EL (cell line): ENCODE measurements around the gene TUB.

Experiments
- DNase-seq: peaks from one replicate; pipeline ENCODE4 v3.0.0-alpha.2; 2016

The TUB gene

GRCh38 chr11:8080674-8081590 lies at the start of gene TUB:
TUB (plus strand) TSS chr11:8081211; CDS start chr11:8081511, 300 bp downstream.
- DNase-seq: peak; percentile 49

- DNase-seq: no peak
Measured at GRCh38 chr11:8031248-8032115, 49.5 kb upstream of the TUB start.

DNA sequence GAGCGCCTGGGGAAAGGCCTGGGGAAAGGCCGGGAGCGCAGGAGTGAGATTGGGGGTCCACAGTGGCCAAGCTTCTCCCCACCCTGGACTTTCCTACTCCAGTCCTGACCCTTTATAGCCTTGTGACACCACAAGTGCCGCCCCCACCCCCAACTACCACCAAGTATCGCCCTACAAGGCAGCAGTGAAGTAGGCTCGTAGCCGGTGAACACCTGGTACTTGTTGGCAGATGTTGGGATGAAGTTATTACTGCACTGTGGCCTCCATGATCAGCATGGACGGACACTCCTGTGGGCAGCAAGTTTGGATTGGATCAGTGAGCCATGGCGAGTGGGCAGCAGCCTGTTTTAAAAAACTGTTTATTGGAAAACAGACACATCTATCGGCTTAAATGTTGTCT lies 48.9 kb upstream of the TUB start:
- DNase-seq: no peak

GRCh38 chr11:8032576-8033304 lies 48.3 kb upstream of the TUB start:
- no peak for DNase-seq

DNA sequence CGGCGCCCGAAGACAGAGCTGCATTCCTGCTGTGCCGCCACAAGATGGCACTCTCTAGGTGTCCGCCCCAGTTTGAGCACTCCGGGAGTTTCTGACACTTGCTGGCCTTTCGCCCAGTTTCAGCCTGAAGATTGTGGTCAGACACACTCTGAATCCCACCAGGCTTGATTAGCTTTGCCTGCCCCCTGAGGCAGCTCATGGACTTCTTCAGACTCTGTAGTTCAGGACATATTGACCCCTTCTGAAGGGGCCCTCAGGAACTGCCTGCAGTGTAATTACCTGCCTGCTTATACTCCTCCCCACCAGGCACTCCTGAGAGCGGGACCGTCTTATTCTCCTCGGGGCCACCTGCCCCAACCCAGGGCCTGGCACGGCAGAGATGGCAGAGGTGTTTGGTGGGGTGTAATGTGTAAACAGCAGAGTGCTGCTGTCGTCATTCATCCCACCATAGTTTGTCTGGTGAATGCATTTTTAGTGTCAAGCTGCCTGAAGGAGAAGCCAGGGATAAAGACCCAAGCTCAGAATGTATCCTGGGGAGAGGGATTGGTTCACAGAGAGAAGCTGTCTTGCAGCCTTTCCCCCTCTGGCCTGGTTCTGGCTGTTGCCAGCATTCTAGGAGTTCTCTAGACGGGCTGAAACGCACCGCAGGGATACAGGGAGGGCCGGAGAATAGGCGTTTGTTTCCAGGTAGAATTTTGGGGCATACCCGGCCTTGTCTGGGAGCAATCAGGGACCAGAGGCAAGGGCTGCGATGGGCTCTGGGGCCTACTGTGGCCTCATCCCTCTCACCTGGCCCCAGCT lies 47.5 kb upstream of the TUB start:
- DNase-seq: peak; percentile 86

GRCh38 chr11:8034106-8034585 lies 46.9 kb upstream of the TUB start:
- DNase-seq: no peak

GRCh38 chr11:8034604-8035190 lies 46.3 kb upstream of the TUB start:
- DNase-seq: no peak

DNA sequence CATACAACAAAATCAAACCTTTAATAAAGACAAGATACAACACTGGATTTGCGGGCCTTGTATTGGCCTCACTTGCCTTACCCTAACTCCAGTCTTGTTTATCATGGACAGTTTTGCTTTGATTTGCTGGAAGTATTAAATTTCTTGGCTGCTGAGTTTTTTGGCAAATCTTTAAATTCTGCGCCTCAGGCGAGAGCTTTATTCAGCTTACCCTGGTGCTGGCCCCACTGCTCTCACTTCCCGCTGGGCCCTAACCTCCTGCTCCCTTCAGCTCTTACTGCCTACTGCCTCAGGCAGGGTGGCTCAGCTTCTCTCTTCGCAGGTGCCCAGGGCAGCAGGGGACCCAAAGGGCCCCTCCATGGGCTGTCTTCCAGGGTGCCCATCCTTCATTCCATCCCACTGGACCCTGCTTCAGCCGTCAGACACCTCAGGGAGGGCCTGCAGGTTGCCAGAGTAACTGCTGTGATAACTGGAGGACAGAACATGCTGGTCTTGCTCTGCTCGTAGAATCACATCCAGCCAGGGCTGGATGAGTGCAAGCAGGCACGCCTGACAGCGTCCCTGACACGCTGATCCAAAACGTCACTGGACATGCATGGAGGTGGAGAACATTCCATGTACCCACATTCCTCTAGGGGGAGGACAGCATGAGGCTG lies 45.7 kb upstream of the TUB start:
- no peak for DNase-seq

DNA sequence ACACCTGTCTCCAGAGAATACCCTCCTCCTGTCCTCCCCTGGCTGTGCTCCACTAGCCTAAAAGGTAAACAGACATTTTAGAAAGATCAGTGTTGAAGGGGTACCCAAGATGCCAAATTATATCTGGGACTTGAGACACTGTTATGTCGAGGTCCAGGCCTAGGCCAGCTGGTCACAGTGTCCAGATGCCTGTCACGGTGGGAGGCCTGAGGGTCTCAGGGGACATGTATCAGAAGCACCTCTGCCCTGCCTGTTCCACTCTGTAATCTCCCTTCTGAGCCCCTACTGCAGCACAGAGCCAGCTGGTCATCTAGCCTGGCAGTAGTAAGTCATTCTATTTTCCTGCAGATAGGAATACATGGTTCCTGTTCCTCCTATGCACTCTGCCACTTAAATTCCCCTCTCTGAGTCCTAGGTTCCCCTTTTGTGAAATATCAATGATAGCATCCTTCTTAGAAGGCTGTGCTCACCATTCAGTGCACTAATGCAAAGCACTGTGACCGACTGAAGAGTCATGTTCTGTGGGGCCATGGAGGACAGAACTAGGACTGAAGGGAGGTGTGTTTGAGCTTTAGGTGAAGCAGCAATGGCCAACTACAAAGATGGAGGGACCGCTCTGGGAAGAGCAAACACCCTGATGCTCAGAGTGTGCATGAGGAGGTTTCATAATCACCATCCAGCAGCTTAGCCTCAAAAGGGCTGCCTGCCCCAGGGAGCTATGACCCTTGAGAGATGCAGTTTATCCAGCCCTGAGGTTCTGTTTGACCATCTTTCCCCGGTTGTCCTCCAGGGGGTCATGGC lies 44.8 kb upstream of the TUB start:
- DNase-seq: no peak

- no peak for DNase-seq
Measured at GRCh38 chr11:8036986-8037385, 44.0 kb upstream of the TUB start.

DNA sequence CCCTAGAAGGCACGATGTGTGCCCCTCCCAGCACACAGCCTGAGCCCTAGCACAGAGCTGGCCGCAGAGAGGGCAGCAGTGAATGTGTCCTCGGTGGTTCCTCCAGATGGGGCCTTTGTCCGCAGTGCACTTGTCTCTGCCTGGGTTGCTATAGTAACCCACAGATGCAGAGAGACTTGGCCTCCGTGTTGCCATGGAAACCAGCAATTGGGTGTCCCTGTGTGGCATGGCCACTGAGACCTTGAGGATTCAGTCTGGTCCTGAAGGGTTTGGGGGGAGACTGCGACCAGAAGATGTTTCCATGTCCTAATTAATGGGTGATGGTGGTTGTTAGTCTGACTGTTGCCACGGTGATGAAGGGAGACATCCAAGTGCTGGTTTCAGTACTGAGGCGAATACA lies 42.6 kb upstream of the TUB start:
- DNase-seq: no peak

GRCh38 chr11:8038811-8039529 lies 42.0 kb upstream of the TUB start:
- DNase-seq: no peak

DNA sequence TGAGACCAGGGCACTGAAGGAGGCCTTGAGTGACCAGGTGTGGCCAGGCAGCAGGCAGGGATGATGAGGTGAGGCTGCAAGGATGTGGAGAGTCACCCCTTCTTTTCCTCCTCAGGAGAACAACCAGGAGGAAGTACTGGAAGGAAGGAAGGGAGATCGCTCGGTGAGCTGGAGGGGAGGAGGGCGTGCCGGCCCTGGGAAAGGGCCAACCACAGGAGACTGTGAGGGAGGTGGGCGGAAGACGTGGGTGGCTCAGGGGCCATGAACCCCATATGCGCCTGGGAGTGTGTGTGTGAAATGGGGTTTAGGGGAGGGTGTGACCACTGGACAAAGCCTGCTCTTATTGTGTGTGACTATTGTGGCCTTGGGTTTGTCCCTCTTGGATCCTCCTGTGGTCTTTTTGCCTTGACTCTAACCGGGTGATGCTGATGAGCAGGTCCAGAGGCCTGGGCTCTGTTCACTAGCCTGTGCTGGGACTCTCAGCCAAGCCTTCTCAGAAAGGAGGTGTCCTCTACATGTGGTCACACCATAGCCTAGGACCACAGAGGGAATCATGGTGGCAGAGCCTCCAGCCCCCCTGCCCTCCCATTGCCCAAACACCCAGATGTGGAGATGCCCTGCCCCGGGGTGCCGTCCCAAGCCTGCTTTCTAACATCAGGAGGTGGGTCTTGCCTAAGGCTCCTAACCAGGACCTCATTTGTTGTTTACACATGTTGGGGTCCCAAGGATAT lies 41.3 kb upstream of the TUB start:
- DNase-seq: no peak

DNA sequence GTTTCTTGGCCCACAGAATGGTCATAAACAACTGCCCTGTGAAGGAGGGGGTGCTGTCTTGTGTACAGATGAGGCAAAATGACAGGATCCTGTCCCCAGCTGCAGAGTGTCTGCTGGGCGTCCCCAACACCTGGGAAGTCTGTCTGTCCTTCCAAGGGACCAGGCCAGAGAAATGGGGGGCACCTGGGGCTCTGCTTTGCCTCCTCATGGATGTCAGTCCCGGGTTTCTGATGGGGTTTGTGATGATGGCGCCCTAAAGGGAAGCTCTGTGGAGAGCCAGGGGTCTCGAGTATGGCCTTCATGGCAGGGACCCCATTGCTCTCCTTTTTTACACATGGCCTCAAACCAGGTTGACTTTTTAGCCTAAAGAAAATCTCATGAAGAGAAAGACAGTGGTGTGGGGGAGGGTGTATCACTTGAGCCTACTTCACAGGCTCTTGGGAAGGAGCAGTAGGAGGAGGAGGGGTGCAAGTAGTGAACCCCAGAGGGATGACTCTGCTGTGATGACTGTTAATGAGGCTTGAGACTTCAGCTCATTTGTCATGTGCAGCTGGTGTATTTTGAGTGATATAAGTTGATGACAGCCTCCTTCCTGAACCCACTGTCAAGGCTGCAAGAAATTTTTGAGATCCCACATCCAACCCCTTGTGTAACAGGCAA lies 40.6 kb upstream of the TUB start:
- DNase-seq: no peak

GRCh38 chr11:8040921-8041285 lies 40.1 kb upstream of the TUB start:
- no peak for DNase-seq

DNA sequence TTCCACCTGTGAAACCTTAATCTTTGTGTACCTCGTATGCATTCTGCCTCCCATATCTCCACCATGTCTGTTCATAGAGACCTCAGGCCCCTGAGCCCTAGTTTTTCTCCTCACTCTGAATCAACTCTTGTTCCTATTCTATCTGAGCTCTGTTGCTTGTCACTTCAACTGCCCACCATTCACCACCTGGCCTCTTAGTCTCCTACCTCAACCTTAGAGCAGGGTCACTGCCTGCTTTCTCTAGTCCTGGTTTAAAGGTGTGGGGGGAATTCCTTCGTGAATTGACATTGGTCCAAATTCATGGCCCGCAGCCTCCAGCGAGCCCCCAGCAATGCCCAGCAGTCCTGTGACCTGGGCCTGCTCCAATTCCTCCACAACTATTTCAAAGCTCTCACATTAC lies 39.4 kb upstream of the TUB start:
- no peak for DNase-seq

DNA sequence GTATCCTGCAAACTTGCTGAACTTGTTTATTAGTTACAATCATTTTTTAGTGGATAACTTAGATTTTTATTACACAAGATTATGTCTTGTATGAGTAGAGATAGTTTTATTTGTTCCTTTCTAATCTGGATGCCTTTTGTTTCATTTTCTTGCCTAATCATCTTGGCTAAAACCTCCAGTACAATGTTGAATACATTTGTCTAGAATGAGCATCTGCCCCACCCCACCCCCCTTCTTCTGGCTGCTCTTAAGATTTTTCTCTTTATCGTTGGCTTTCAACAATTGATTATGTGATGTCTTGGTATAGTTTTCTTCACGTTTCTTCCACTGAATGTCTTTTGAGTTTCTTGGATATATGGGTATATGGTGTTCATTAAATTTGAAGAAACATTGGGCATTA lies 37.3 kb upstream of the TUB start:
- DNase-seq: no peak

- no peak for DNase-seq
Measured at GRCh38 chr11:8045839-8046238, 35.2 kb upstream of the TUB start.
